NCI-H187 treated with DMSO at 0.1 percent for 48 hours (cell line): Measurements from ENCODE around the gene VMP1.
"Not testable (repeated sequence)": the region's sequence is repeated elsewhere in the genome, so short reads cannot be mapped to it uniquely, and the experiment has no call there.

Experiments used
- DNase-seq: peaks from one replicate; lab custom pipeline; 2025; lab: John Stamatoyannopoulos, UW

The VMP1 gene

GRCh38 chr17:59870482-59870881 lies 163.0 kb downstream of the VMP1 start:
- no peak for DNase-seq

- DNase-seq, result no peak
Observed at GRCh38 chr17:59872351-59872750, 164.9 kb downstream of the VMP1 start.

DNA sequence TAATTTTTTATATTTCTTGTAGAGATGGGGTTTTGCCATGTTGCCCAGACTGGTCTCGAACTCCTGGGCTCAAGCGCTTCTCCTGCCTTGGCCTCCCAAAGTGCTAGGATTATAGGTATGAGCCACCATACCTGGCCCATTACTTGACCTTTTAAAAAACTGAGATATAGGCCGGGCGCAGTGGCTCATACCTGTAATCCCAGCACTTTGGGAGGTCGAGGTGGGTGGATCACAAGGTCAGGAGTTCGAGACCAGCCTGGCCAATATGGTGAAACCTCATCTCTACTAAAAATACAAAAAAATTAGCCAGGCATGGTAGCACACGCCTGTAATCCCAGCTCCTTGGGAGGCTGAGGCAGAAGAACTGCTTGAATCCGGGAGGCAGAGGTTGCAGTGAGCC lies 166.0 kb downstream of the VMP1 start:
- DNase-seq, result not testable (repeated sequence)

- DNase-seq, result no peak
Observed at GRCh38 chr17:59874376-59874775, 166.9 kb downstream of the VMP1 start.

DNA sequence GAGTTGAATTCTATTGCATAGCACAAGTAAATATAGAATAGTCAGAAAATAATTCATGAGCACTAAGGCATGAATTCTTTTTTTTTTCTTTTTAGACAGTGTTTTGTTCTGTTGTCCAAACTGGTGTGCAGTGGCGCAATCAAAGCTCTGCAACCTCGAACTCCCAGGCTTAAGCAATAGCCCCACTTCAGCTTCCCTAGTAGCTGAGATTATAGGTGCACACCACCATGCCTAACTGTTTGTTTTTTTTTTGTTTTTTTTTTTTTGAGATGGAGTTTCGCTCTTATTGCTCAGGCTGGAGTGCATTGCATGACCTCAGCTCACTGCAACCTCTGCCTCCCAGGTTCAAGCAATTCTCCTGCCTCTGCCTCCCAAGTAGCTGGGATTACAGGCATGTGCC lies 168.7 kb downstream of the VMP1 start:
- DNase-seq, result no peak

GRCh38 chr17:59877965-59878364 lies 170.5 kb downstream of the VMP1 start:
- DNase-seq, result no peak

DNA sequence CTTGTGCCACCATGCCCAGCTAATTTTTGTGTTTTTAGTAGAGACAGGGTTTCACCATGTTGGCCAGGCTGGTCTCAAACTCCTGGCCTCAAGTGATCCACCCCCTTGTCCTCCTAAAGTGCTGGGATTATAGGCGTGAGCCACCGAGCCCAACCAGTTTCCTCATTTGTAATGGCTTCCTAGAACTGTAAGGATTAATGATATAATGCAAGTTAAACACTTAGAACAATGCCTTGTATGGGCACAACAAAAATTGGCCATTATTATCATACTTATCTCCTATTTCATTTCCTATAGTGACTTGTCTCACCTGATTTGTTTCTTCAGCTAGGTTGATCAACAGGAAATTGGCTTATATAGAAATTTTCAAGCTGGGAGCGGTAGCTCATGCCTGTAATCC lies 171.2 kb downstream of the VMP1 start:
- DNase-seq, result no peak

DNA sequence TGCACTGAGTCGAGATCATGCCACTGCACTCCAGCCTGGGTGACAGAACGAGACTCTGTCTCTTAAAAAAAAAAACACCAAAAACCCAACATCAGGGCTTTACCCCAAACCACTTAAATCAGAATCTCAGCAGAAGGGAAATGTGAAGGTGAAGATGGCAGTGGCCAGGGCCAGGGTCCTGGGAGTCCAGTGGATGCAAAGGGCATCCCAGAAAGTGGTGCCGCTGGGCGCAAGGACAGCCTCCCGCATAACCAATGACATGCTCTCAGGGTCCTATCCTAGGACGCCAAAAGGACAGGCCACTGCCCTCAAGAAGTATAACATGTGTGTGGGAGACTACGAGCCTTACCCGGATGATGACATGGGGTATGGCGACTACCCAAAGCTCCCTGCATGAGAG lies 177.4 kb downstream of the VMP1 start:
- no peak for DNase-seq

- DNase-seq, result no peak
Observed at GRCh38 chr17:59888145-59888750, 180.8 kb downstream of the VMP1 start.

DNA sequence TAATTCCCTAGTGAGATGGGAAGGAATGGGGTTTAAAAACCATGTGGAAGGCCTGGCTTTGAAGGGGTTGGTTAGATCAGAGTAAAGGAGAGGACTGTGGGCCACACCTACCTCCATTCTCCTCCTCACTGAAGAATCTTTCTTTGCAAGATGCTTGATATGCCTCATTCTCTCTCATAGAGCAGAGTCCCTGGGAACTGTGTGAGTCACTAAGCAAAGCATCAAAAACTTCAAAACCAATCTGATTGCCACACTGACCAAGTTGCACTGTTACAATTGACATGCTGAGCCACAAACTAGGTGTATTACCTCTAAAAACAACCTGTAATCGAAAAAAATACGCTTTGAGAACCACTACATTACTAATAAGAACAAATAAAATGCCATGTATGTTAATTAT lies 183.3 kb downstream of the VMP1 start:
- no peak for DNase-seq
